T-cell (primary cell): ENCODE results near the gene ANAPC4. TPM values are rescaled to one million over a fixed set of nuclear protein-coding genes. Genes with fewer than 3 reads are reported as not detected.
"Not testable (repeated sequence)": the region's sequence is repeated elsewhere in the genome, so short reads cannot be mapped to it uniquely, and the experiment has no call there.

Source experiments
- ATAC-seq, 4 experiments: fragments of 200-7000 bp in 3 of 4; fragments of 150-1000 bp in 1 of 4; cut with Tn5 transposase; replicated peaks in 1 of 4; 1 replicate in 3 of 4; 2 replicates in 1 of 4; pipeline ENCODE4 v1.10.0; 2021; ENCODE audit warnings: moderate library complexity in 3 of 4, mild to moderate bottlenecking in 2 of 4, moderate number of reproducible peaks in 1 of 4
- CTCF ChIA-PET, 2 donors: fragments of 300-600 bp; sonication (Branson Sonifier 250); formaldehyde crosslinking; loops; one replicate each; lab custom pipeline; 2022; ENCODE audit warnings: antibody characterized with exemption in 2 of 2; lab: Charles Lee
- POLR2A ChIA-PET, 2 donors: fragments of 300-600 bp; sonication (Branson Sonifier 250); formaldehyde crosslinking; loops; one replicate each; lab custom pipeline; 2022; ENCODE audit warnings: antibody characterized with exemption in 2 of 2; lab: Charles Lee
- DNase-seq, 35 experiments: peaks; one replicate each; pipeline versions ENCODE4 v3.0.0 to v3.0.0-alpha.2; 2013 to 2023
- H3K27ac ChIP-seq: one replicate; pipeline ENCODE4 v1.5.1; 2013; ENCODE audit warnings: low read length
- H3K27me3 ChIP-seq, 2 experiments: replicated peaks in 1 of 2; 1 replicate in 1 of 2; 2 replicates in 1 of 2; pipeline versions ENCODE4 v1.6.1 to v1.7.0; 2013; ENCODE audit warnings: low read length in 1 of 2, mixed read lengths in 1 of 2; ENCODE audit not compliant: control insufficient read depth in 2 of 2, insufficient read depth in 2 of 2; ENCODE audit errors: extremely low read depth in 1 of 2
- H3K36me3 ChIP-seq, 2 donors: 1 replicate in 1 of 2; 2 replicates in 1 of 2; pipeline versions ENCODE4 v1.6.1 to v1.7.0; 2013; ENCODE audit warnings: low read length in 1 of 2; ENCODE audit not compliant: control insufficient read depth in 2 of 2, insufficient read depth in 1 of 2; ENCODE audit errors: extremely low read depth in 1 of 2
- H3K4me1 ChIP-seq, 2 experiments: 1 replicate in 1 of 2; 2 replicates in 1 of 2; pipeline versions ENCODE4 v1.6.1 to v1.7.0; 2013; ENCODE audit warnings: low read length in 2 of 2, mixed read lengths in 1 of 2; ENCODE audit not compliant: insufficient read depth in 2 of 2, control insufficient read depth in 1 of 2; ENCODE audit errors: extremely low read depth in 1 of 2
- H3K4me3 ChIP-seq, 2 donors: 1 replicate in 1 of 2; 2 replicates in 1 of 2; pipeline versions ENCODE4 v1.5.1 to v1.7.0; 2013; ENCODE audit warnings: mild to moderate bottlenecking in 2 of 2, low read length in 1 of 2, moderate library complexity in 1 of 2; ENCODE audit not compliant: control insufficient read depth in 1 of 2; ENCODE audit errors: extremely low read depth in 1 of 2
- H3K9me3 ChIP-seq: 2 replicates; pipeline ENCODE4 v1.7.0; 2013
- H3K27ac Mint-ChIP-seq, 2 donors: one replicate each; pipeline ENCODE4 v1.8.0; 2020 to 2021; ENCODE audit warnings: mild to moderate bottlenecking in 2 of 2, mixed read lengths in 2 of 2
- H3K27me3 Mint-ChIP-seq, 2 donors: one replicate each; pipeline ENCODE4 v1.8.0; 2021 to 2022; ENCODE audit warnings: mixed read lengths in 2 of 2
- H3K36me3 Mint-ChIP-seq: one replicate; pipeline ENCODE4 v1.8.0; 2021; ENCODE audit warnings: mixed read lengths
- H3K4me1 Mint-ChIP-seq, 3 donors: one replicate each; pipeline ENCODE4 v1.8.0; 2020 to 2022; ENCODE audit warnings: mixed read lengths in 3 of 3, mild to moderate bottlenecking in 1 of 3
- H3K4me3 Mint-ChIP-seq, 3 donors: one replicate each; pipeline ENCODE4 v1.8.0; 2020 to 2022; ENCODE audit warnings: mild to moderate bottlenecking in 3 of 3, mixed read lengths in 3 of 3, moderate library complexity in 3 of 3
- H3K9me3 Mint-ChIP-seq, 3 donors: one replicate each; pipeline ENCODE4 v1.8.0; 2020 to 2022; ENCODE audit warnings: mixed read lengths in 3 of 3
- WGBS: methylation state at CpG from one replicate; pipeline ENCODE4 v1.1.5; 2013; ENCODE audit warnings: missing lambda C conversion rate; ENCODE audit not compliant: insufficient coverage; 5-methylcytosine and 5-hydroxymethylcytosine counted together
- total RNA-seq, 35 experiments: library from RNA in 6 of 35; stranded (reverse) in 6 of 35; fragments of 120-200 nt in 1 of 35; gene quantifications; one replicate each; pipeline versions ENCODE4 v1.2.1 to v1.2.4 and lab custom pipeline; 2013 to 2026

ANAPC4 gene, protein sequence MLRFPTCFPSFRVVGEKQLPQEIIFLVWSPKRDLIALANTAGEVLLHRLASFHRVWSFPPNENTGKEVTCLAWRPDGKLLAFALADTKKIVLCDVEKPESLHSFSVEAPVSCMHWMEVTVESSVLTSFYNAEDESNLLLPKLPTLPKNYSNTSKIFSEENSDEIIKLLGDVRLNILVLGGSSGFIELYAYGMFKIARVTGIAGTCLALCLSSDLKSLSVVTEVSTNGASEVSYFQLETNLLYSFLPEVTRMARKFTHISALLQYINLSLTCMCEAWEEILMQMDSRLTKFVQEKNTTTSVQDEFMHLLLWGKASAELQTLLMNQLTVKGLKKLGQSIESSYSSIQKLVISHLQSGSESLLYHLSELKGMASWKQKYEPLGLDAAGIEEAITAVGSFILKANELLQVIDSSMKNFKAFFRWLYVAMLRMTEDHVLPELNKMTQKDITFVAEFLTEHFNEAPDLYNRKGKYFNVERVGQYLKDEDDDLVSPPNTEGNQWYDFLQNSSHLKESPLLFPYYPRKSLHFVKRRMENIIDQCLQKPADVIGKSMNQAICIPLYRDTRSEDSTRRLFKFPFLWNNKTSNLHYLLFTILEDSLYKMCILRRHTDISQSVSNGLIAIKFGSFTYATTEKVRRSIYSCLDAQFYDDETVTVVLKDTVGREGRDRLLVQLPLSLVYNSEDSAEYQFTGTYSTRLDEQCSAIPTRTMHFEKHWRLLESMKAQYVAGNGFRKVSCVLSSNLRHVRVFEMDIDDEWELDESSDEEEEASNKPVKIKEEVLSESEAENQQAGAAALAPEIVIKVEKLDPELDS
- total RNA-seq (10 to 100 TPM; 40.4 to 56.6 (median 50.5) TPM), total RNA-seq (lab: John Stamatoyannopoulos, UW) (32.7 to 106 (median 65.9) reads per million in 29 experiments)
- total RNA-seq (2013), result 54.4 TPM

DNA sequence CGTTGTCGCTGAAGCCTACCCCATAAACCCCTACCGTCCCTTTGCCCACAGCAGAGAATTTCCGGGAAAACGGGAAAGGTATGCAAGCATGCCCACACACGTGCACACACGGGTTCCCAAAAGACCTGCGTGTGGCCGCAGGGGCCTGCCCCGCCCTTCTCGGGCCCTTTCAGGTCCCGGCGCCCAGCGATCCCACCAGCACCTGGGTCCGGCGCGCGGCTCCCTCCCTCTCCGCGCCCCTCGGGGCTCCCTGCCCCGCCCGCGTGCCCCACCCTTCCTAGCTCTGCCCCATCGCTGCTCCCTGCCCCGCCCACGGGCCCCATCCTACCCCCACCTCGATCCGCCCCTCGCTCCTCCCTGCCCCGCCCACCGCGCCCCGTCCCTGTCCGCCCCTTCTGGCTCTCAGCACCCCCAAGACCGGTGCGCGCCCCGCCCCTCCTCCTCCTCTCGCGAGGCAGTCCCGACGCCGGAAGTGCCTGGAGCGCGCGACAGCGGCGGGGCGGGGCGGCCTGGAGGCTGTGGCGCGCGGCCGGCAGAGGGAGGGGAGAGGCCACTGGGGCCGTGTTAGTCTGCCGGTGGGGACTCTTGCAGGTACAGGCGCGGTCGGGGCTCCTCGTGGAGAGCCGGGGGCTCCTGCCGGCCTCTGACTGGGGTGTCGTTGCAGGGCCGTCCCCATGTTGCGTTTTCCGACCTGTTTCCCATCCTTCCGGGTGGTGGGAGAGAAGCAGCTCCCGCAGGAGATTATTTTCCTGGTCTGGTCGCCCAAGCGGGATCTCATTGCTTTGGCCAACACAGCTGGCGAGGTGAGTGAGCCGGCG is at the start of gene ANAPC4:
ANAPC4 (plus strand) TSS at position 510 of the 818 bp plus-strand sequence; CDS start at position 675, 165 bp downstream.
- Histone ChIP-seq H3K27me3 (no peaks in the 10 kb centered on the region), H3K4me1 (peaks cover 11 to 33% of the 10 kb centered on the region in 2 experiments), H3K9me3 (no peaks in the 10 kb centered on the region), H3K27ac (peak within 1 kb of the TSS; percentile 45), H3K4me3 (peak within 1 kb of the TSS; percentile 97 to 99), H3K36me3 (peaks cover 0 to 10% of the 10 kb centered on the region in 2 donors)
- WGBS, result under 1% methylated on average over 45 of the region's 74 CpGs
- DNase-seq, result peak; percentile 89 to 99 (median 94)
- Mint-ChIP-seq H3K27ac (peak within 1 kb of the TSS; percentile 66 to 87), H3K4me3 (no peak within 1 kb of the TSS), H3K36me3 (peaks cover 7% of the 10 kb centered on the region), H3K27me3 (no peaks in the 10 kb centered on the region), H3K9me3 (no peaks in the 10 kb centered on the region), H3K4me1 (peaks cover 3 to 16% (median 13%) of the 10 kb centered on the region in 3 donors)
- POLR2A ChIA-PET, result no interaction called here
- CTCF ChIA-PET, result interaction anchor here (0.9 to 1.5 kb wide), 7 partner anchors 9 to 143 kb away, joined by 3 to 7 read pairs (median 4); partner anchors contain the start of gene ZCCHC4 (in 2 of the 2)
- ATAC-seq, result peak; percentile 93 to 96 (median 96)

DNA sequence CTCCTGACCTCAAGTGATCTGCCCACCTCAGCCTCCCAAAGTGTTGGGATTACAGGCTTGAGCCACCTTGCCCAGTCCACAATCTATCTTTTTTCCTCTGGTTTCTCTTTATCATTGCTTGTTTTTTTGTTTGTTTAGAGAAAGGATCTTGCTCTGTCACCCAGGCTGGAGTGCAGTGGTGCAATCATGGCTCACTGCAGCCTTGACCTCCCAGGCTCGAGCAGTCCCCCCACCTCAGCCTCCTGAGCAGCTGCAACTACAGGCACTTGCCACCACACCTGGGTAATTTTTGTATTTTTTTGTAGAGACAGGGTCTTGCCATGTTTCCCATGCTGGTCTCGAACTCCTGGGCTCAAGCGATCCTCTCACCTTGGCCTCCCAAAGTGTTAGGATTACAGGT is 48.6 kb upstream of the ANAPC4 start:
- H3K4me1 ChIP-seq, result peaks cover 0 to 14% of the 10 kb centered on the region in 2 experiments
- not testable (repeated sequence) for H3K27me3 Mint-ChIP-seq, ATAC-seq, H3K27me3 ChIP-seq, H3K9me3 Mint-ChIP-seq, H3K4me3 Mint-ChIP-seq, H3K36me3 ChIP-seq, H3K27ac Mint-ChIP-seq, DNase-seq, H3K27ac ChIP-seq, H3K9me3 ChIP-seq, H3K4me3 ChIP-seq
- 100% methylated on average over 2 of the region's 3 CpGs for WGBS
- H3K4me1 Mint-ChIP-seq, result peaks cover 19 to 20% (median 20%) of the 10 kb centered on the region in 3 donors
- CTCF ChIA-PET, result interaction anchor here (0.6 to 1.0 kb wide), 2 partner anchors 39 to 93 kb away, joined by 3 to 4 read pairs; no protein-coding TSS in a partner anchor
- H3K36me3 Mint-ChIP-seq, result peaks cover 22% of the 10 kb centered on the region
- POLR2A ChIA-PET, result interaction anchor here in 1 of 2 donors (0.9 kb wide), 1 partner anchor 169 kb away, joined by 3 read pairs; no protein-coding TSS in a partner anchor

DNA sequence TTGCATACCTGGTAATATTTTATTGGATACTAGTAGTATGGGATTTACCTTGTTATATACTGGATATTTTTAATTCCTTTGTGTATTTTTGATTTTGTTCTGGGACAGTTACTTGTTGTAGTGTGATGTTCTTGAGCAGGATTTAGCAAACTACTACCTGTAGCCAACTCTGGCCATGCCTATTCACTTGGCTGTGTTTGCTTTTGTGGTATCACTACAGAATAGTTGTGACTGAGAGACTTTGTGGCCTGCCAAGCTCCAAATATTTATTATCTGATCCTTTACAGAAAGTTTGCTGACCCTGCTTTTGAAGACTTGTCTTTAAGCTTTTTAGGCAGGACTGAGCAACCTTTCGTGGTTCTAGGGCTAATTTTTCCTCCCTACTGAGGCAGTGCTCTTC is 46.7 kb upstream of the ANAPC4 start:
- ChIA-PET CTCF (interaction anchor here in 1 of 2 donors (0.7 to 2.6 kb wide), 2 partner anchors 18 to 1042 kb away, joined by 3 to 10 read pairs; partner anchors contain the start of gene ZCCHC4), POLR2A (interaction anchor here (0.7 to 1.5 kb wide), 2 partner anchors 11 to 18 kb away, joined by 4 to 6 read pairs; partner anchors contain the start of gene ZCCHC4 (in 1 of the 2))
- Histone ChIP-seq H3K9me3 (no peaks in the 10 kb centered on the region), H3K36me3 (peaks cover 4 to 10% of the 10 kb centered on the region in 2 donors), H3K27ac (no peak overlapping the region), H3K4me3 (no peak overlapping the region), H3K4me1 (peaks cover 0 to 14% of the 10 kb centered on the region in 2 experiments), H3K27me3 (no peaks in the 10 kb centered on the region)
- no peaks in the 10 kb centered on the region for H3K9me3 Mint-ChIP-seq
- no peak overlapping the region for H3K4me3 Mint-ChIP-seq
- peak overlapping the region in 1 of 2 donors; percentile 93 for H3K27ac Mint-ChIP-seq
- ATAC-seq (no peak), DNase-seq (no peak)
- no CpG with 5 or more reads among the region's 1 CpG for WGBS
- H3K36me3 Mint-ChIP-seq, result peaks cover 21% of the 10 kb centered on the region
- peaks cover 19 to 20% (median 20%) of the 10 kb centered on the region in 3 donors for H3K4me1 Mint-ChIP-seq
- no peaks in the 10 kb centered on the region for H3K27me3 Mint-ChIP-seq

DNA sequence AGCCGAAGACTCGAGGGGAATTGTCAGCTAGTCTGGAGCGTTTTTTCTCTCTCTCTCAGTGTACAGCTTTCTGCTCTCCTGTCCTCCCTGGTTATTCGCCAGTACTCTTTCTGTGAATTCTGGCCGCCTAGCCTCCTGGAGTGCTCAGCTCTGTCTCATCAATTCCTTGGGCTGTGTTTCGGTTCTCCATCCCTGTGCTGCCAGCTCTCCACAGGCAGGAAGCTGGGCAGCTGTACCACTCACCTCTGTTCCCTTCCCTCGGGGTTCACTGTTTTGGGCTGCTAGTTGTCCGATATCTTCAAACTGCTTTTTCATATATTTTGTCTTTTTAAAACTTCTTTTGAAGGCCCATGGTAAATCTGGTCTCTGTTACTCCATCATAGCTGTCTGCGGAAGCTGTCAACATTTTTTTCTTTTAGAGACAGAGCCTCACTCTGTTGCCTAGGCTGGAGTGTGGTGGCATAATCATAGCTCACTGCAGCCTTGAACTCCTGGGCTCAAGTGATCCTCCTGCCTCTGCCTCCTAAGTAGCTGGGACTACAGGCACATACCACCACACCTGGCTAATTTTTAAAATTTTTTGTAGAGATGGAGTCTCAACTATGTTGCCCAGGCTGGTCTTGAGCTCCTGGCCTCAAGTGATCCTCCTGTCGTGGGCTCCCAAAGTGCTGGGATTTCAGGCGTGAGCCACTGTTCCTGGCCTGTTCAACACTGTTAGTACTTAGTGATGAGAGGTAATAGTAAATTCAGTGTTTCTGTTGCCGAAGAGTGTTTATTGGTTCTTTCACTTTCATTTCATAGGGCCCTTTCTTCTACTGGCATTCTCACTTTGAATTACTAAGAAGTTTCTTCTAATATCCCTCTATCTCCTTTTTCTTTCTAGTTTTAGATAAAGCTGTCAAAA is 45.9 kb upstream of the ANAPC4 start:
- no peaks in the 10 kb centered on the region for H3K9me3 Mint-ChIP-seq
- peak overlapping the region; percentile 93 for H3K27ac Mint-ChIP-seq
- peaks cover 5 to 10% of the 10 kb centered on the region in 2 donors for H3K36me3 ChIP-seq
- H3K27me3 ChIP-seq, result no peaks in the 10 kb centered on the region
- peaks cover 16% of the 10 kb centered on the region for H3K36me3 Mint-ChIP-seq
- ChIA-PET CTCF (interaction anchor here (0.7 to 2.6 kb wide), 7 partner anchors 19 to 1043 kb away, joined by 3 to 20 read pairs (median 5); partner anchors contain the start of genes ZCCHC4 (in 2 of the 2) and SEPSECS (in 1 of the 2)), POLR2A (interaction anchor here (0.7 to 1.5 kb wide), 3 partner anchors 12 to 19 kb away, joined by 4 to 6 read pairs (median 4); partner anchors contain the start of gene ZCCHC4 (in 1 of the 2))
- ATAC-seq, result peak; percentile 47 to 62 (median 49)
- H3K4me1 Mint-ChIP-seq, result peaks cover 19 to 20% (median 20%) of the 10 kb centered on the region in 3 donors
- H3K27ac ChIP-seq, result peak overlapping the region; percentile 84
- peaks cover 0 to 14% of the 10 kb centered on the region in 2 experiments for H3K4me1 ChIP-seq
- peak overlapping the region; percentile 76 to 86 (median 77) for H3K4me3 Mint-ChIP-seq
- 75% methylated on average over 10 of the region's 12 CpGs for WGBS
- peak overlapping the region in 1 of 2 donors; percentile 45 for H3K4me3 ChIP-seq
- peak in 1 of 35 experiments; percentile 29 for DNase-seq
- no peaks in the 10 kb centered on the region for H3K9me3 ChIP-seq
- H3K27me3 Mint-ChIP-seq, result no peaks in the 10 kb centered on the region

DNA sequence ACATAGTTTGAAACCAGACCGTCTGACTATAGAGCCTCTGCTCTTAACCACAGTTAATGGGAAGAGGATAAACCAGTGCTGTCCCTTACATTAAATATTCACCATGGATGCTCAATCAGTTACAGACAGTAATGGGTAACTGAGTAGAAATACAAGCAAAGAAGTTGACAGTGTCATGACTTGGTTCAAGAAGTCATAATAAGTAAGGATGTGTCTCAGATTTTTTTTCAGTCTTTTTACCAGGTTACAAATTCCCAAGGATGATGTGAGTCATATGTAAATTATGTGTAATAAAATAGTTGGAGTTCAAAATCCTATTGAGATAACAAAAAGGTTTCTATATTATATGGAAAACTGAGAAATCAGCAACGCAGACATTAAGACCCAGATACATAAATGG is 33.4 kb upstream of the ANAPC4 start:
- ChIA-PET POLR2A (no interaction called here), CTCF (no interaction called here)
- Mint-ChIP-seq H3K36me3 (peaks cover 33% of the 10 kb centered on the region), H3K27ac (no peak overlapping the region), H3K27me3 (no peaks in the 10 kb centered on the region), H3K4me1 (no peaks in the 10 kb centered on the region), H3K9me3 (no peaks in the 10 kb centered on the region), H3K4me3 (no peak overlapping the region)
- no peak for DNase-seq
- no peak for ATAC-seq
- no peak overlapping the region for H3K27ac ChIP-seq
- H3K36me3 ChIP-seq, result peaks cover 0 to 13% of the 10 kb centered on the region in 2 donors
- no peaks in the 10 kb centered on the region for H3K4me1 ChIP-seq
- no peaks in the 10 kb centered on the region for H3K9me3 ChIP-seq
- no peaks in the 10 kb centered on the region for H3K27me3 ChIP-seq
- no CpG with 5 or more reads among the region's 2 CpGs for WGBS
- H3K4me3 ChIP-seq, result no peak overlapping the region
